HG03095 (cell line): ENCODE data around the gene MEIG1.
"Not testable (repeated sequence)": the region's sequence is repeated elsewhere in the genome, so short reads cannot be mapped to it uniquely, and the experiment has no call there.

Experiments used
- ATAC-seq: cut with Tn5 transposase; IDR thresholded peaks from one replicate; pipeline ENCODE4 v1.9.1; 2021; ENCODE audit warnings: moderate library complexity; ENCODE audit not compliant: unreplicated experiment

MEIG1 gene, protein sequence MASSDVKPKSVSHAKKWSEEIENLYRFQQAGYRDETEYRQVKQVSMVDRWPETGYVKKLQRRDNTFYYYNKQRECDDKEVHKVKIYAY

DNA sequence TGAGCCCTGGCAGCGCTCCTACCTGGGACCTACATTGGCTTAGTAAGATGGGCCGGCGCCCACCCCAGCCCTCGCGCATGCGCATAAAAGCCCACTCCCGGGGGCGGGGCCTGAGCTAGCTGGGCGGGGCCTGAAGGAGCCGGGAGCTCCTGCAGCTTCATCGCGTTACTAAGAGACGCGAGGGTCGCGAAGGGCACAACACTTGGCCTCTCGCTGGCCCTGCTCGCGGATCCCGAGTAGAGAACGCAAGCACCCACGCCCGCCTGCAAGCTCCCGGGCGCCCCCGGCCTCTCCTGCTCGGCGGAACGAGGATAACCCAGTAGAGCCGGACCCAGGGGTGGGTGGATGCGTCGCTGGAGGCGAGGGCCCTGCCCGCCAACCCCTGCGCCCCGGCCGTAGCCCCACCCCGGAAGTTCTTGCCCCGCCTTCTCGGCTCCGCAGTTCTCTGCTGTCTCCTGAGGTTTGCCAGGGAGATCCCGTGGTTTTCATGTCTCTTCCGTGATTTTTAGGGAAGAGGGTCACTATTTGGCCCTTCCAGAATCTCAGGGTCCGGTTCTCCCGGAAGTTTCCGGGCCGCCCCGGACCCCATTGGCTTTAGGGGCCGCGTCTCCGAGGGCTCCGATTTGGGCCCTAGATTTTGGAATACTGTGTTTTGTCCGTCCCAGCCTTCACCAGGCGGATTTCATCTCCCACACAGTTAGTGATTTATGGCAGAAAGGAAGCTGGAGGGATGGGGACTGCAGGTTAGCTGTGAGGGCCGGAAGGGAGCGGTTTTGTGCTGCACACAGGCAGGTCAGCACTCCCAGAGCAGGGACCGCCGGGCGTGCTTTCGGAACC, at the start of gene MEIG1:
Gene MEIG1, plus strand, starts transcription at position 168 of the 837 bp plus-strand sequence. CDS start 7,081 bp downstream, outside the sequence.
- ATAC-seq, result peak; percentile 75

DNA sequence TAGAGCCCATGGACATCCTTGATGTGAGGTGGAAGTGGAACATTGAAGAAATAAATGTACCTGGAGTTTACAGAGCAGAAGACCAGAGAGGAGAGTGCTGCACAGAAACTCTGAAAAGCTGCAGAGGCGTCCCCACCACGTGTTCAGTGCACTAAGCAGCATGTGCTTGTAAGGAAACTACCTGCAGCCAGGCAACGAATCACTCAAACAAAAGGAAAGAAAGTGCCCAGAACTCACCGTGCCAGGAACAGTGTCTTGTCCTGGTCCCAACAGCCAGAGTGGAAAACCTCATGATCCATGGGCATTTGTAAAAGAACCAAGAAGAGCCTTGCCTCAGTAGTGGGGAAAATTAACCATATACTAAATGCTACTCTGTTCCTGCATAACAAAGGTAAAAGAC, 48.2 kb upstream of the MEIG1 start:
- ATAC-seq, result no peak

DNA sequence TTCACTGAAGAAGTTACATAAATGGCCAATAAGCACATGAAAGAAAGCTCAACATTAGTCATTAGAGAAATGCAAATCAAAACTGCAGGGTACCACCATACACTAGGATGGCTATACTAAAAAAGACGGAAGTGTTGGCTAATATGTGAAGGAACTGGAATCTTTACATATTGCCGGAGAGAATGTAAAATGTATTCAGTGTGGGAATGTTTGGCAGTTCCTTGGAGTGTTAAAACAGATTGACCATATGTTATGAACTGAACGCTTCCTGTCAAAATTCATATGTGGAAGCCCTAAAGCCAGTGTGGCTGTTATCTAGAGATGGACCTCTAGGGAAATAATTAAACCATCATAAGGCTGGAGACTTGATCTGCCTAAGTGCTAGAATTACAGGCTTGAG, 47.4 kb upstream of the MEIG1 start:
- ATAC-seq, result no peak

DNA sequence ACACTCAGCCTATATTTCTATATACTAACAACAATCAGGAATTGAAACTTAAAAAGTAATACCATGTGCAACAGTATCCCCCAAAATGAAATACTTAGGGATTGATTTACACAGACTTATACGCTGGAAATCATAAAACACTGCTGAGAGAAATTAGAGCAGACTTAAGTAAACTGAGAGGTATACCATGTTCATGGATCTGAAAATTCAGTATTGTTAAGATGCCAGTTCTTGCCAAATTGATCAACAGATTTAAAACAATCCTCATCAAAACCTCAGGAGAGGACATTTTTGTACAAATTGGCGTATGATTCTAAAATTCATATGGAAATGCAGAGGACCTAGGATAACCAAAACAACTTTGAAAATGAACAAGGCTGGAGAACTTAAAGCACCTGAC, 42.6 kb upstream of the MEIG1 start:
- ATAC-seq, result no peak

DNA sequence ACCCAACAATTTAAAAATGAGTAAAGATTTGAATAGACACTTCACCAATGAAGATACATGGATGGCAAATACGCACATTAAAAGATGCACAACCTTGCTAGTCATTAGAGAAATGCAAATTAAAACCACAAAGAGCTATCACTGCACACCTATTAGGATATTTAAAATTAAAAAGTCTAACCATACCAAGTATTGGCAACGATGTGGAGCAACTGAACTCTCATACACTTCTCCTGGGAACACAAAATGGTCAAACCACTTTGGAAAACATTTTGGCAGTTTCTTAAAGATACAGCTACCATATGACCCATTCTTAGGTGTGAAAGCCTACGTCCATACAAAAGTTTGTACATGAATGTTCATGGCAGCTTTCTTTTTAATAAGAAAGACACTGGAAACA, 41.4 kb upstream of the MEIG1 start:
- ATAC-seq, result no peak

DNA sequence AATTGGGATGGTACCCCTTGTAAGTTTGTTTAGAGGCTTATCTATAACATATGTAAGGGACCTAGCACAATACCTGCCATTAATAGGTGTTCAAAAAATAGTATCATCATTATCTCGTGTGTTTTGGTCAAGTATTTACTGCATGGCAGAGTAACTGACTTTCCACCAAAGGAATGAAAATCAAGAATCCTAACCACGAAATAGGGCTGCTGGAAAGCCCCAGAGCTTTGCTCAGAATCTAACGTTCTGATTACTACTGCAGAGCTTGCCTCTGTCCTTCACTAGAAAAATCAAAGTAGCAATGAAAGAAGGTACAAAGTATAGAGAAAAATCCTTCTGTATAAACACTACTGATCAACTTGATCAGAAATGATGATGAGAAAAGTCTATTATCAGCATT, 40.2 kb upstream of the MEIG1 start:
- ATAC-seq, result no peak

DNA sequence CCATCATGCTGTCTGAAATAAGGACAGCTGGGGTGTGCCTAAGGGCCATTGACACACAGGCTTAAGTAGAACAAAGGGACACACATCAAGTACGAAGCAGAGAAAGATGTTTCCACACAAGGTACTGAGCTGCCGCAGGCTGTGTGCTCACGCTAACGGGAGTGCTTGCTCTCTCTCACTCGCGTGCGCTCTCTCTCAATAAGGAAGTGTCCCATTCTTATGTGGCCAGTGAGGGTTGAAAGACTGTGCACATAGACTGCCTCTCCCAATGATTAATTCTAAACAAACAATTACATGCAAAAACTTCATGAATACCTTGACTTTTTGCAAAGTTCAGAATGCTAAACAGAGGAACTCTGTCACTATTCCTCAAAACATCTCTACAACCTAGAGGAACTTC, 35.2 kb upstream of the MEIG1 start:
- ATAC-seq, result no peak

DNA sequence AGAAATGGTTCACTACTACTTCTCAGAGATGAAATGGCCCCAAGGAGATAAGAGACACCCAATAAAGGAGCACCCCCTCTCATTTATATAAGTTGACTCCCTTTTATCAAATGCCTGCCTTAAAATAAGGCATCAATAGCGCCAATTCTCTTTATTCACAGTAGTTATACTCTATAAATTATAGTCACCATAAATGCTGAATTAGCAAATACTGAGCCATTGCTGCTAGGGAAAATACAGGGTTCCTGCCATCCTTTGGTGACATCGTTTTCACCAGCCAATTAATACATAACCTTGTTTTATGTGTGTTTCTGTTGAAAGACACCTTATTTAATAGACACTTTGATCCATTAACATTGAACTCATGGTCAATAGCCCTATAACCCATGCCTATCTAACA, 33.9 kb upstream of the MEIG1 start:
- ATAC-seq, result no peak

DNA sequence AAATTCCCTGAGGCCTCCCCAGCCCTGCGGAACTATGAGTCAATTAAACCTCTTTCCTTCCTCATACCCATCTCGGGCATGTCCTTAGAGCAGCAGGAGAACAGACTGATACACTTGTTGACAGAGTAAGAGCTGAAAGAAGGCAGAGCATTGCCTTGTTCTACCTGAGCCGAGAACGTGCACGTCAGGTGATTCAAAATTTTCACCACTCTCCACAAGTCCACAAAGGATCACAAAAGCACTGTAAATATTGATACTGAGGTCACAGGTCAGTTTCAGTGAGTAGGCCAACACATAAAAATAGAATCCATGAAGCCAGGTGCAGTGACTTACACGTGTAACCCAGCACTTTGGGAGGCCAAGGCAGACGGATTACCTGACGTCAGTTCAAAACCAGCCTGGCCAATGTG, 33.1 kb upstream of the MEIG1 start:
- no peak for ATAC-seq

DNA sequence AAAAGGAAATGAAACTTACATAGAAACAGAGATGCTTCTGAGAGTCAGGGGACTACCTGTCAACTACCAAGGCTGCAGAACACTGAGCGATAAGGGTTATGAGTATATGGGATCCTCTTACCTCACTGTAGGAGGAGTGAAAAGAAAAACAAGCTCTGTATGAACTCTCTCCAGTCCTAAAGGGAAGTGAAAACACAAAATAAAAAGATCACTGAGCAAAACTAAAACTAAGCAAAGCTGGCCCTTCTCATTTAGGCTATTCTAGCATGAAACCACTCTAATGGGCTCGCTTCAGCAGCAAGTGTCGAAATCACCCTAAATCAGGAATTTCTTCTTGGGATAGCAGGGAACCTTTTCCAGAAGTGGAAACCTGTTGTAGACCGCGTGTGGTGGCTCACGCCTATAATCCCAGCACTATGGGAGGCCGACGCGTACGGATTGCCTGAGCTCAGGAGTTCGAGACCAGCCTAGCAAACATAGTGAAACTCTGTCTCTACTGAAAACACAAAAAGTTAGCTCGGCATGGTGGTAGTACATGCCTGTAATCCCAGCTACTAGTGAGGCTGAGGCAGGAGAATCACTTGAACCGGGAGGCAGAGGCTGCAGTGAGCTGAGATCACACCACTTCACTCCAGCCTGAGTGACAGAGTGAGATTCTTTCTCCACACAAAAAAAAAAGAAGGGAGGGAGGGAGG, 32.3 kb upstream of the MEIG1 start:
- peak; percentile 98 for ATAC-seq

DNA sequence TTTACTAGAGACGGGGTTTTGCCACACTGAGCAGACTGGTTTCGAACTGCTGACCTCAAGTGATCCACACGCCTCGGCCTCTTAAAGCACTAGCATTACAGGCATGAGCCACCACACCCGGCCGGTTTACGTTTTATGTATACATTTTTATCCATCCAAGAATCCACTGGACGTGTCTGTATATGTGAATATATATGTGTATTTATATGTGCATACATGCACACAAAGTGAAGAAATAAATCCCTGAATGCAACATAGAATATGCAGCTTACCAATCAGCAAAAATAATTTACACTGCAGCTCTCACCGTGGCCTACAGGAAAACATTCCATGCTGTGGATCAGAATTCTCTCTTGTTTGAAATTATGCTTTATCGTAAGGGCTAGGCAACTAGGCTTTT, 28.6 kb upstream of the MEIG1 start:
- ATAC-seq, result no peak

DNA sequence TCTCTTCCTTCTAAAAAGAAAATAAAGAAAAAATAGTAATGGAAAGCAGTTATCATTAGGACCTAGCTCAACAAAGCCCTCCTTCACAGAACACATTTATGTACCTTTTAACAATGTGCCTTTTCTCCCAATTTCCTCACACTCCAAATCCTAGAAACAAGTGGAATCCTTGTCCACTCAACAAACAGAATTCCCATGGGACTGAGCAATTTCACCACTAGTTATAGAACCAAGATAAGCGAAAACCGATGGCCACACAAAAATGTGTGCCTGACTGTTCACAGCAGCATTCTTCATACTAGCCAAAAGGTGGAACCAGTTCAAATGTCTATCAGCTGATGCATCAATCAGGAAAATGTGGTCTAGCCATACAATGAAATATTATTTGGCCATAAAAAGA, 22.6 kb upstream of the MEIG1 start:
- ATAC-seq, result no peak

DNA sequence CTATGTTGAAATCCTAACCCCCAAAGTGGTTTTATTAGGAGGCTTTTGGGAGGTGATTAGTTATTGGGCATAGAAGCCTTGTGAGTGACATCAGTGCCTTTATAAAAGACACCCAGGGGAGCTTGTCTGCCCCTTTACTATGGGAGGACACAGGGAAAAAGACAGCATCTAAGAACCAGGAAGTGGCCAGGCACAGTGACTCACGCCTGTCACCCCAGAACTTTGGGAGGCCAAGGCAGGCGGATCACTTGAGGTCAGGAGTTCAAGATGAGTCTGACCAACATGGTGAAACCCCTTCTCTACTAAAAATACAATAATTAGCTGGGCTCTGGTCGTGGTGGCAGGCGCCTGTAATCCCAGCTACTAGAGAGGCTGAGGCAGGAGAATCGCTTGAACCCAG, 20.2 kb upstream of the MEIG1 start:
- ATAC-seq, result not testable (repeated sequence)

DNA sequence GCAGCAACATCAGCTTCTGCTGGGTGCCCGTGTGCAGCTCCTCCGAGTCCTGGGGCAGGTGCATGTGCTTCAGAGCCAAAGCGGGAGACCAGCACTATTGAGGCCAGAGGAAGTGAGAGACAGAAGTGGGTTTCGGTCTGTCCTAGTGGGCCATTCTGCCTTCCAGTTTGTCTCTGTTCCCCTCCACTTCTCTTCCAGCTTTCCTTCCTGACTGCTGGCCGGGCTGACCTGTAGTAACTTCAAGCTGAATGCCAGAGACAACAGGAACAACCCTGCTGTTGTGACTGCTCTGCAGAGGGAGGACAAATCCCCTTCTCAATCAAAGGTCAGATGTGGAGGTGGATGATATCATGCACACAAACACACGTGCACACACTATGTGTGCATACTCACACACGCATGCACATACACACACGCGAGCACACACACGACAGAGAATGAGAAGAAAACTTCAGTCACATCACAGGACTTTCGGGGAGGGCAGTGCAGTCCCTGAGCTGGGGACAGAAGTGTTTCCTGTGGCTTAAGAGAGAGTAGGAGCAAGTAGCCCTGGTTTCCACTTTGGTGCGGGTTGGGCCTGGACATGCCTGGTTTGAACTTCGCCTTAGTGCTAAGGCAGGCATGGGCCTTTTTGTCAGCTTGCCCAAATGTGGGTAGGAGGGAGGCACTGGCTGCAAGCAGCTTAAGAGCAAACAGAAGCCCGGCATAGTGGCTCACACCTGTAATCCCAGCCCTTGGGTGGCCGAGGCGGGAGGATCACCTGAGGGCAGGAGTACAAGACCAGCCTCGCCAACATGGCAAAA, 16.8 kb upstream of the MEIG1 start:
- ATAC-seq, result peak; percentile 97

DNA sequence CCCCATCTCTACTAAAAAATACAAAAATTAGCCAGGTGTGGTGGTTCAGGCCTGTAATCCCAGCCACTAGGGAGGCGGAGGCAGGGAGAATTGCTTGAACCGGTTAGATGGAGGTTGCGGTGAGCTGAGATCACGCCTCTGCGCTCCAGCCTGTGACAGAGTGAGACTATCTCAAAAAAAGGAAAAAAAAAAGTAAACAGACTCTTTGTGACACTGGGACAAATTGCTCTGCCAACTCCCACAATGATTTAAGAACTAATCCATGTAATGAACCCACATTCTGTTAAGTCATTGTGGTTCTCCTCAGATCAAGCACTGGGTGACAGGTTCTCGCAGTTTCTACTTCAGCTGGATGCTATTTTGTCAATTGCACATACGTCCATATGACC, 16.2 kb upstream of the MEIG1 start:
- not testable (repeated sequence) for ATAC-seq

DNA sequence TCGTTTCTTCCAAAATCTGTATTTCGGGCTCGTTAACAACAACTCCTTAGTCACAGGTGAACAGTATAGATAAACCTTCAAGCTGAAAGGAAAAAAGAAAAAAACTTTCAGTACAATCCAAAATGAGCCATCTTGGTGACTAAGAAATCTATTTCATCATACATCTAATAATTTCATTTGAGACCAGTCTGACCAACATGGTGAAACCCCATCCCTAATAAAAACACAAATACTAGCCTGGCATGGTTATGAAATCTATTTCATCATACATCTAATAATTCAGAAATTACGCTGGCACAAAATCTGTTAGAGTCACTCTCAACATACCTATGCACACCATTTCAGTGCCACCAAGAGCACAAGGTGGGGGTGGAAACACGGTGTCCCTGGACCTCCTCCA, 14.1 kb upstream of the MEIG1 start:
- ATAC-seq, result no peak

DNA sequence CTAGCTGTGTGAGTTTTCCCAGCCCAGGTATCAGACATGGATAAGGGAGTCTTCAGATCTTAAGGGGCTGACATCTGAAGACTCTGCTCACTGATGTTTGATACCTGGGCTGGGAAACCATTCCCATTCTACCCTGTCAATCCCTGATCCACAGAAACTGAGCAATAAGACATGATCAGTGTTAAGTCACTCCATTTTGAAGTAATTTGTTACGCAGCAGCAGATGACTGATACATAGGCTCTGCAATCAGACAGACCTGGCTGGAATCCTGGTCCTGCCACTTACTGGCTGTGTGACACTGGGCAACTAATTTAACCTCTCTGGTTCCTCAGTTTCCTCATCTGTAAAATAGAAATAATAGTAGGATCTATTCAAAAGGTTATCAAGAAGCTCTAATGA, 11.9 kb upstream of the MEIG1 start:
- ATAC-seq, result no peak

DNA sequence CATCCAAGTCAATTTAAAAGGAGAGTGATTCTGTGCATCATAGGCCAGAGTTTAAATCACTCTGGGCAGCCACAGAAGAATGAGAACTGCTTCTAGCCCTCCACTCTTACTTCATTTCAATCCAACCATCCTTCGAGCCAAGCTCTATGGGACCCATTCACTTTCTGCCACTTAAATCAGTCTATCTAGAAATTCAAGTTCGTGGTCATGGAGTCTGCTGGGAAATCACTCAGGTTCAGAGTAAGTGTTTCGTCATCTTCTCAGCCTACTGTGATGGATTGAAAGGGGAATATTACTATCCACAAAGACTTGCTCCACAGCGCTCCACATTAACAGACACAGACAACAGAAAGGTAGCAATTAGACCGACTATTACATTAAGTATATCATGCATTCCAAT, 9.9 kb upstream of the MEIG1 start:
- no peak for ATAC-seq

DNA sequence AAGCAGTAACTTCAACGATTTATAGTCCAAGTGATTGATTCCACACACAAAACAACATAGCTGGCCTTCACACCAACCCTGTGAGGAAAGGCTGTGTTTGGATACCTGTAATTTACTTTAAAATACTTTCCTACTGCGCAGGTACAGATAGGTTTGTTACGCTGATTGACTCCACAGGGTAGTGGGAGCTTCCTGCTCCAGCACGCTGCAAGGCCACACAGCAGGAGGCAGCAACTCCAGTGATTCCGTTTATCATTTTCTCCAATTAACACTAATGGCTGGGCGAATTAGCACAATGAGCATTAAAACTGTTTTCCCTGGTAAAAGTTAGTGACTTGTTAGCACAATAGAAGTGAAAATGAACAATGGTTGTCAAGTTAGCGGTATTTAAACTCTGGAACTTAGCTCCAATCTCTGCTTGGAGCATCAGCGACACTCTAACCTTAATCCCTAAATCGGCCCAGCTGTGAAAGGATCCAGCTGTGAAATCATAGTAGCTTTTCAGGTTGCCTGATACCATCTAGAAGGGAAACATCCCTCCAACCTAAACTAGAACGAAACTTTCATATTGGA, 6.3 kb upstream of the MEIG1 start:
- ATAC-seq, result no peak

DNA sequence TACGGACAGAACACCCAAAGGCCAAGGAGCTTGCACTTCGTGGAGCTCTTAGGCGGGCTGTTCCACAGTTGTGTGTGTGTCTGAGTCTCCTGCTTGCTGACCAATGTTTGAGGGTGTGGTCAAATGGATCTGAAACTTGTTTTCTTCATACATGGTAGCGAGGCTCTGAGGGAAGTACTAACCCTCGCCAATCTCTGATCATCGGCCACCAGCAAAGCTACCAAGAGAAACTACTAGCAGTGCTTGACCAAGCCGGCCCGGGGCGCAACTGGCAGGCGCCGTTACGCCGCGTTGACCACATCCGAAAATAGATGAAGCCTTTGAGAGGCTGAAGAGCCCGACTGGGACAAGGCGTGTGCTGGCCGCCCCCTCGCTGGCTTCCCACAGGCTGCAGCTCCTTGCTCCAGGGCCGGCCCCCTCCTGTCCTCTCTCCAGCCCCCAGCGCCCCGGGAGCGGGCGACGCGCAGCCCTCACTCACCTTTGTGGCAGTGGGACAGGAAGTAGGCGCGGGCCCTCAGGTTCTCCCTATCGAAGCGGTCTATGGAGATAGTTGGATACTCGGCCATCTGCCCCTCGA, 5.7 kb upstream of the MEIG1 start:
- peak; percentile 27 for ATAC-seq
